ENCODE measurements around the gene MOB3A.

- TF ChIP-seq EZH2phosphoT487 (IDR thresholded peaks at IDR 0.05; ENCODE audit: insufficient read depth, low read depth) (no peak), EZH2 (IDR thresholded peaks at IDR 0.05; ENCODE audit: insufficient read depth, poor library complexity, severe bottlenecking) (no peak)
Observed at GRCh38 chr19:2114821-2115220, 18.7 kb upstream of the MOB3A start.
